IMR-90 (cell line): ENCODE data around the gene TGFBRAP1. TPM values are rescaled to one million over a fixed set of nuclear protein-coding genes. Genes with fewer than 3 reads are reported as not detected.

Source experiments
- ATAC-seq: fragments of 200-7000 bp; cut with Tn5 transposase; 2 replicates; pipeline ENCODE4 v1.9.1; 2020; ENCODE audit warnings: low read depth, mild to moderate bottlenecking, moderate library complexity
- BruUV-seq: library from RNA; stranded (reverse); fragments of 400-500 nt; replicated peaks from 2 replicates; lab custom pipeline; 2021; lab: Mats Ljungman, UMichigan
- CTCF ChIA-PET: fragments of 300-600 bp; formaldehyde crosslinking; extraction: SDS; loops from one replicate; lab custom pipeline; 2021; ENCODE audit warnings: antibody characterized with exemption; lab: Yijun Ruan, JAX
- POLR2A ChIA-PET: fragments of 300-600 bp; sonication (Branson Sonifier 250); formaldehyde crosslinking; loops from one replicate; lab custom pipeline; 2022; ENCODE audit warnings: antibody characterized with exemption; ENCODE audit not compliant: unreplicated experiment; lab: Charles Lee
- DNase-seq: peaks from one replicate; pipeline ENCODE4 v3.0.0; 2013
- H2AFZ ChIP-seq: replicated peaks from 2 replicates; pipeline ENCODE3; 2013; ENCODE audit warnings: low read length, mild to moderate bottlenecking; ENCODE audit not compliant: poor library complexity
- H2AK5ac ChIP-seq: 2 replicates; pipeline ENCODE4 v1.6.1; 2013; ENCODE audit warnings: low read depth, low read length, inconsistent platforms
- H2AK9ac ChIP-seq: replicated peaks from 2 replicates; pipeline ENCODE3; 2013; ENCODE audit warnings: mild to moderate bottlenecking, low read depth, low read length, moderate library complexity; ENCODE audit not compliant: poor library complexity
- H2BK120ac ChIP-seq: 2 replicates; pipeline ENCODE4 v1.6.1; 2013; ENCODE audit warnings: low read depth, low read length, inconsistent platforms
- H2BK15ac ChIP-seq: 3 replicates; pipeline ENCODE4 v1.6.1; 2013; ENCODE audit warnings: low read depth, low read length, inconsistent platforms
- H2BK20ac ChIP-seq: 2 replicates; pipeline ENCODE4 v1.6.1; 2013; ENCODE audit warnings: low read depth, mild to moderate bottlenecking, inconsistent platforms, low read length, moderate library complexity
- H2BK5ac ChIP-seq: 2 replicates; pipeline ENCODE4 v1.6.1; 2013; ENCODE audit warnings: mild to moderate bottlenecking, low read depth, low read length, inconsistent platforms; ENCODE audit not compliant: poor library complexity, severe bottlenecking
- H3K14ac ChIP-seq: replicated peaks from 2 replicates; pipeline ENCODE4 v1.6.1; 2013; ENCODE audit warnings: low read depth, low read length, inconsistent platforms
- H3K18ac ChIP-seq: 2 replicates; pipeline ENCODE4 v1.6.1; 2013; ENCODE audit warnings: low read depth, low read length, control low read depth
- H3K23ac ChIP-seq: 2 replicates; pipeline ENCODE4 v1.6.1; 2013; ENCODE audit warnings: low read depth, low read length, inconsistent platforms
- H3K27ac ChIP-seq: 2 replicates; pipeline ENCODE4 v1.5.1; 2013; ENCODE audit warnings: mild to moderate bottlenecking, control low read depth, low read length; ENCODE audit not compliant: insufficient read depth
- H3K27me3 ChIP-seq: 2 replicates; pipeline ENCODE4 v1.6.1; 2013; ENCODE audit warnings: low read length; ENCODE audit not compliant: control insufficient read depth, insufficient read depth
- H3K36me3 ChIP-seq: 2 replicates; pipeline ENCODE4 v1.6.1; 2013; ENCODE audit warnings: low read length, mixed read lengths; ENCODE audit not compliant: control insufficient read depth, insufficient read depth
- H3K4ac ChIP-seq: 2 replicates; pipeline ENCODE4 v1.6.1; 2013; ENCODE audit warnings: low read depth, low read length, inconsistent platforms
- H3K4me1 ChIP-seq: 2 replicates; pipeline ENCODE4 v1.6.1; 2013; ENCODE audit warnings: low read length, mixed read lengths; ENCODE audit not compliant: control insufficient read depth, insufficient read depth
- H3K4me2 ChIP-seq: 2 replicates; pipeline ENCODE4 v1.6.1; 2013; ENCODE audit warnings: low read depth, mild to moderate bottlenecking, control low read depth, low read length, moderate library complexity
- H3K4me3 ChIP-seq: 2 replicates; pipeline ENCODE4 v1.5.1; 2013; ENCODE audit warnings: low read depth, mild to moderate bottlenecking, control low read depth, low read length, moderate library complexity; ENCODE audit not compliant: insufficient read depth
- H3K56ac ChIP-seq: 2 replicates; pipeline ENCODE4 v1.6.1; 2013; ENCODE audit warnings: low read length, inconsistent platforms; ENCODE audit not compliant: insufficient read depth; ENCODE audit errors: extremely low read depth
- H3K79me1 ChIP-seq, 2 experiments: 2 replicates each; pipeline ENCODE4 v1.6.1; 2013; ENCODE audit warnings: low read length in 2 of 2, inconsistent platforms in 1 of 2, low read depth in 1 of 2
- H3K9ac ChIP-seq: 2 replicates; pipeline ENCODE4 v1.6.1; 2013; ENCODE audit warnings: low read depth, low read length, control low read depth
- H3K9me1 ChIP-seq: 2 replicates; pipeline ENCODE4 v1.6.1; 2013; ENCODE audit warnings: low read length, inconsistent platforms; ENCODE audit not compliant: insufficient read depth
- H3K9me3 ChIP-seq: 2 replicates; pipeline ENCODE4 v1.6.1; 2013; ENCODE audit warnings: low read length; ENCODE audit not compliant: control insufficient read depth, insufficient read depth
- H4K20me1 ChIP-seq: 2 replicates; pipeline ENCODE4 v1.6.1; 2013; ENCODE audit warnings: low read length, inconsistent platforms; ENCODE audit not compliant: insufficient read depth
- H4K5ac ChIP-seq: 2 replicates; pipeline ENCODE4 v1.6.1; 2013; ENCODE audit warnings: mild to moderate bottlenecking, low read depth, low read length, control low read depth
- H4K8ac ChIP-seq, 2 experiments: 2 replicates each; pipeline ENCODE4 v1.6.1; 2013; ENCODE audit warnings: low read depth in 2 of 2, low read length in 2 of 2, control low read depth in 1 of 2, inconsistent platforms in 1 of 2
- H4K91ac ChIP-seq: 2 replicates; pipeline ENCODE4 v1.6.1; 2013; ENCODE audit warnings: low read depth, low read length, inconsistent platforms; ENCODE audit not compliant: insufficient read depth
- BHLHE40 ChIP-seq: fragments of 150-350 bp; IDR thresholded peaks from 2 replicates; pipeline ENCODE4 v1.6.1; 2016; ENCODE audit warnings: mild to moderate bottlenecking, low read depth, low read length
- CEBPB ChIP-seq: IDR thresholded peaks from 2 replicates; pipeline ENCODE4 v1.6.1; 2012; ENCODE audit warnings: low read depth, low read length, improper control_type of control experiment
- CHD1 ChIP-seq: IDR thresholded peaks from 2 replicates; pipeline ENCODE4 v1.6.1; 2012; ENCODE audit warnings: low read depth, low read length, improper control_type of control experiment
- CTCF ChIP-seq: conservative IDR thresholded peaks from 2 replicates; pipeline ENCODE4 v1.5.1; 2012; ENCODE audit warnings: mild to moderate bottlenecking, low read depth, low read length, improper control_type of control experiment
- FOS ChIP-seq: fragments of 150-350 bp; IDR thresholded peaks from 2 replicates; pipeline ENCODE4 v1.6.1; 2016; ENCODE audit warnings: low read depth, low read length
- MAFK ChIP-seq: IDR thresholded peaks from 2 replicates; pipeline ENCODE4 v1.6.1; 2012; ENCODE audit warnings: low read depth, low read length, improper control_type of control experiment
- MAZ ChIP-seq: IDR thresholded peaks from 2 replicates; pipeline ENCODE4 v1.6.1; 2012; ENCODE audit warnings: low read depth, mild to moderate bottlenecking, low read length, improper control_type of control experiment, moderate library complexity, borderline replicate concordance
- MXI1 ChIP-seq: IDR thresholded peaks from 2 replicates; pipeline ENCODE4 v1.6.1; 2012; ENCODE audit warnings: low read depth, mild to moderate bottlenecking, low read length, moderate library complexity, borderline replicate concordance
- POLR2A ChIP-seq: IDR thresholded peaks from 2 replicates; pipeline ENCODE4 v1.6.1; 2012; ENCODE audit warnings: mild to moderate bottlenecking, low read depth, low read length
- RAD21 ChIP-seq: IDR thresholded peaks from 2 replicates; pipeline ENCODE4 v1.6.1; 2012; ENCODE audit warnings: low read length, improper control_type of control experiment
- RCOR1 ChIP-seq: IDR thresholded peaks from 2 replicates; pipeline ENCODE4 v1.6.1; 2012; ENCODE audit warnings: mild to moderate bottlenecking, low read length, improper control_type of control experiment; ENCODE audit not compliant: insufficient replicate concordance
- RFX5 ChIP-seq: IDR thresholded peaks from 2 replicates; pipeline ENCODE4 v1.8.0; 2012; ENCODE audit warnings: low read depth, mild to moderate bottlenecking, low read length, moderate library complexity
- WGBS, 2 experiments: methylation state at CpG; one replicate each; pipeline versions ENCODE4 v1.1.5 to v1.1.7; 2013; ENCODE audit warnings: missing lambda C conversion rate in 2 of 2; ENCODE audit not compliant: insufficient read length in 1 of 2; ENCODE audit errors: extremely low coverage in 2 of 2; 5-methylcytosine and 5-hydroxymethylcytosine counted together
- dilution Hi-C: fragments of 300-500 bp; cut with HindIII; formaldehyde crosslinking; loops from one replicate; pipeline ENCODE4 v1.14.3; 2018; ENCODE audit warnings: low sequenced_read_pairs; ENCODE audit not compliant: unreplicated experiment
- in situ Hi-C: fragments of 300-500 bp; cut with MboI; formaldehyde crosslinking; loops from 3 replicates; pipeline ENCODE4 v1.14.3; 2019; ENCODE audit warnings: low sequenced_read_pairs, inconsistent platforms, mixed read lengths
- intact Hi-C: fragments of 100-400 bp; cut with micrococcal nuclease; formaldehyde crosslinking; loops from 2 replicates; pipeline ENCODE4 v1.10.0; 2022
- polyA plus RNA-seq, 3 experiments: library from polyadenylated mRNA; depleted of rRNA; stranded (reverse); fragments of >200 nt; gene quantifications; 2 replicates each; pipeline ENCODE4 v1.2.3, GENCODE V29; 2012; ENCODE audit warnings: low replicate concordance in 1 of 3
- total RNA-seq: library from RNA; depleted of rRNA; stranded (reverse); fragments of >200 nt; gene quantifications from 2 replicates; pipeline ENCODE4 v1.2.3, GENCODE V29; 2012

The TGFBRAP1 gene
- total and polyA plus RNA-seq, 2 of the 4 experiments (the other 2 are of a cell fraction), result 7.2 to 10.4 TPM

- dilution Hi-C loops, result no loop called here
- TF ChIP-seq FOS, result no peak
- no peak for TF ChIP-seq CHD1
- no peak for TF ChIP-seq RFX5
- no peak for TF ChIP-seq CTCF
- TF ChIP-seq MAFK, result no peak
- no peak for TF ChIP-seq POLR2A
- TF ChIP-seq RAD21, result no peak
- no peak for TF ChIP-seq CEBPB
- no peak for TF ChIP-seq RCOR1
- TF ChIP-seq MXI1, result no peak
- no peak for TF ChIP-seq MAZ
- TF ChIP-seq BHLHE40, result no peak
- Histone ChIP-seq H2BK5ac (peak overlapping the region; percentile 53), H2BK120ac (no peak overlapping the region), H2BK15ac (no peak overlapping the region), H3K36me3 (peaks cover 82% of the 10 kb centered on the region), H3K4me3 (no peak overlapping the region), H2BK20ac (no peak overlapping the region), H3K56ac (no peak overlapping the region), H3K4me1 (peaks cover 6% of the 10 kb centered on the region; the same call in 1 of the 2 replicates), H3K9me1 (peaks cover 10% of the 10 kb centered on the region; the same call in 1 of the 2 replicates), H4K5ac (peak overlapping the region; percentile 30), H4K91ac (no peak overlapping the region), H3K9ac (no peak overlapping the region), H3K18ac (no peak overlapping the region), H2AFZ (no peak overlapping the region), H3K14ac (no peak overlapping the region), H3K27me3 (no peaks in the 10 kb centered on the region), H3K4me2 (no peak overlapping the region), H2AK5ac (no peak overlapping the region), H3K9me3 (no peaks in the 10 kb centered on the region), H3K23ac (peak overlapping the region; percentile 31; the same call in 1 of the 2 replicates), H2AK9ac (peak overlapping the region; percentile 51), H3K79me1 (peaks cover 47 to 75% of the 10 kb centered on the region in 2 experiments), H4K8ac (peak overlapping the region; percentile 17 to 18; a peak in 2 of 4 replicates), H3K27ac (peak overlapping the region; percentile 39), H4K20me1 (peaks cover 33% of the 10 kb centered on the region), H3K4ac (no peak overlapping the region; the same call in 1 of the 2 replicates)
- intact Hi-C loops, result no loop called here
- CTCF ChIA-PET, result no interaction called here
- WGBS, 2 experiments, result 77% methylated on average over 5 of the region's 15 CpGs; no CpG with 5 or more reads in 1 of the 2 experiments
- POLR2A ChIA-PET, result no interaction called here
- in situ Hi-C loops, result no loop called here
- no peak for DNase-seq
- no TSS peak for BruUV-seq
- no peak; the same call in 1 of the 2 replicates for ATAC-seq
Observed at GRCh38 chr2:105362862-105363591, 33.5 kb upstream of the TGFBRAP1 start.
